Effector memory CD4-positive, alpha-beta T cell (primary cell): ENCODE measurements around the gene NR2F6.

ENCODE experiments used
- DNase-seq, 3 donors: peaks; one replicate each; pipeline ENCODE4 v3.0.0-alpha.2; 2020
- H3K27ac ChIP-seq: 2 replicates; pipeline ENCODE4 v1.7.0; 2013; ENCODE audit warnings: mild to moderate bottlenecking, low read length, moderate library complexity; ENCODE audit not compliant: insufficient read depth, poor library complexity, severe bottlenecking
- H3K27me3 ChIP-seq: replicated peaks from 2 replicates; pipeline ENCODE4 v1.7.0; 2013; ENCODE audit warnings: mild to moderate bottlenecking, low read length; ENCODE audit not compliant: insufficient read depth, control insufficient read depth, poor library complexity, severe bottlenecking
- H3K36me3 ChIP-seq: 2 replicates; pipeline ENCODE4 v1.7.0; 2013; ENCODE audit warnings: mild to moderate bottlenecking, low read length, moderate library complexity; ENCODE audit not compliant: control insufficient read depth, insufficient read depth
- H3K4me1 ChIP-seq: 2 replicates; pipeline ENCODE4 v1.7.0; 2013; ENCODE audit warnings: low read length, mild to moderate bottlenecking; ENCODE audit not compliant: control insufficient read depth, insufficient read depth, poor library complexity, severe bottlenecking
- H3K4me3 ChIP-seq: 2 replicates; pipeline ENCODE4 v1.7.0; 2013; ENCODE audit warnings: low read length, low read depth, mild to moderate bottlenecking; ENCODE audit not compliant: insufficient read depth, poor library complexity, severe bottlenecking
- H3K9me3 ChIP-seq: 2 replicates; pipeline ENCODE4 v1.7.0; 2013; ENCODE audit warnings: mild to moderate bottlenecking, low read length, moderate library complexity; ENCODE audit not compliant: control insufficient read depth
- total RNA-seq, 3 donors: gene quantifications; one replicate each; lab custom pipeline; 2026; lab: John Stamatoyannopoulos, UW

Gene NR2F6
- total RNA-seq = 1.3 to 1.6 (median 1.5) reads per million in 3 donors

DNA sequence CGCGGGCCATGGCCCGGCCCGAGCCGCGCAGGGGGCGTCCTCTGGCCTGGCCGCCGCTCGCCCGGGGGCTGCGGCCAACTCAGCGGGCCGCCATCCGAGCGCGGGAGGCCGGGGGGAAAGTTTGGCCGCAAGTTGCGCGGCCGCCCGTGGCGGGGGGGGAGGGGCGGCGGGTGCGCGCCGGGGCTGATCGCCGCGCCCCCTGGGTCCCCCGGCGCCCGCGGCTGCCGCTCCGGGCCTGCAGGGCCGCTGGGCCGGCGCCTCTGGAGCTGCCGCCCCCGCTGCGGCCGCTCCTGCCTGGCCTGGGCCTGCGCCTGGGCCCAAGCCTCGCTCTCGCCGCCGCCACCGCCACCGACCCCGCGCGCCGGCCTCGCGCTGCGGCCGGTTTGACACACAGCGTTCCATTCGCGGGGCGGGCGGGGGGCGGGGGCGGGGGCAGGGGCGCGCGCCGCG, at the start of gene NR2F6:
Gene NR2F6, minus strand, starts transcription at position 385 of the 450 bp plus-strand sequence. CDS start 699 bp downstream, outside the sequence.
- no peaks in the 10 kb centered on the region for H3K36me3 ChIP-seq
- H3K4me3 ChIP-seq = peak within 1 kb of the TSS; percentile 70
- H3K4me1 ChIP-seq = peaks cover 9% of the 10 kb centered on the region
- H3K27me3 ChIP-seq = no peaks in the 10 kb centered on the region
- H3K9me3 ChIP-seq = no peaks in the 10 kb centered on the region
- no peak within 1 kb of the TSS for H3K27ac ChIP-seq
- no peak for DNase-seq

- H3K4me1 ChIP-seq = peaks cover 6% of the 10 kb centered on the region
- no peaks in the 10 kb centered on the region for H3K36me3 ChIP-seq
- H3K27ac ChIP-seq = no peak overlapping the region
- no peaks in the 10 kb centered on the region for H3K9me3 ChIP-seq
- no peak overlapping the region for H3K4me3 ChIP-seq
- H3K27me3 ChIP-seq = no peaks in the 10 kb centered on the region
- peak in 2 of 3 donors; percentile 44 to 46 for DNase-seq
Measured at GRCh38 chr19:17294051-17294891, 48.6 kb upstream of the NR2F6 start.

DNA sequence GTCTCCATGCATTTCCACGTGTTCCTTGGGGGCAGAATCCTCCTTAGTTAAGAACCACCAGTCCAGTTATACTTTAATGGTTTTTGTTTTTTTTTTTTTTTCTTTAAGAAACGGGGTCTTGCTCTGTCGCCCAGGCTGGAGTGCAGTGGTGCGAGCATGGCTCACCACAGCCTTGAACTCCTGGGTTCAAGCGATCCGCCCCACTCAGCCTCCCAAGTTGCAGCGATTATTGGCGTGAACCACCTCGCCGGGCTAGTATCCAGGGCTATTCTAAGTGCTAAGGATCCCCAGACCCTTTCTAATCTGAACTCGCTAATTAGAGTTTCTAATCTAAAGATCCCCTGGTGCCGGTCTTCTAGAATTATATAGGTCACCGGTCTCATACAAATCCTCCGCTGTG, 47.9 kb upstream of the NR2F6 start:
- H3K27me3 ChIP-seq = no peaks in the 10 kb centered on the region
- peaks cover 6% of the 10 kb centered on the region for H3K4me1 ChIP-seq

GRCh38 chr19:17292301-17293074, 46.8 kb upstream of the NR2F6 start:
- Histone ChIP-seq H3K9me3 (no peaks in the 10 kb centered on the region), H3K4me3 (peak overlapping the region; percentile 68), H3K36me3 (no peaks in the 10 kb centered on the region), H3K4me1 (peaks cover 6% of the 10 kb centered on the region), H3K27ac (no peak overlapping the region), H3K27me3 (no peaks in the 10 kb centered on the region)
- DNase-seq = peak; percentile 58 to 68 (median 59)

More for the DNA sequence above, 47.9 kb upstream of the NR2F6 start:
- H3K27ac ChIP-seq = no peak overlapping the region
- DNase-seq = no peak
- no peaks in the 10 kb centered on the region for H3K36me3 ChIP-seq
- no peak overlapping the region for H3K4me3 ChIP-seq
- H3K9me3 ChIP-seq = no peaks in the 10 kb centered on the region

GRCh38 chr19:17289489-17289888, 43.8 kb upstream of the NR2F6 start:
- no peak overlapping the region for H3K27ac ChIP-seq
- H3K9me3 ChIP-seq = no peaks in the 10 kb centered on the region
- no peaks in the 10 kb centered on the region for H3K36me3 ChIP-seq
- no peak overlapping the region for H3K4me3 ChIP-seq
- peaks cover 6% of the 10 kb centered on the region for H3K4me1 ChIP-seq
- no peaks in the 10 kb centered on the region for H3K27me3 ChIP-seq
- DNase-seq = no peak

- no peak overlapping the region for H3K27ac ChIP-seq
- H3K9me3 ChIP-seq = no peaks in the 10 kb centered on the region
- H3K4me3 ChIP-seq = no peak overlapping the region
- DNase-seq = no peak
- peaks cover 11% of the 10 kb centered on the region for H3K4me1 ChIP-seq
- H3K27me3 ChIP-seq = peaks cover 4% of the 10 kb centered on the region
- H3K36me3 ChIP-seq = no peaks in the 10 kb centered on the region
Measured at GRCh38 chr19:17286752-17287151, 41.0 kb upstream of the NR2F6 start.

DNA sequence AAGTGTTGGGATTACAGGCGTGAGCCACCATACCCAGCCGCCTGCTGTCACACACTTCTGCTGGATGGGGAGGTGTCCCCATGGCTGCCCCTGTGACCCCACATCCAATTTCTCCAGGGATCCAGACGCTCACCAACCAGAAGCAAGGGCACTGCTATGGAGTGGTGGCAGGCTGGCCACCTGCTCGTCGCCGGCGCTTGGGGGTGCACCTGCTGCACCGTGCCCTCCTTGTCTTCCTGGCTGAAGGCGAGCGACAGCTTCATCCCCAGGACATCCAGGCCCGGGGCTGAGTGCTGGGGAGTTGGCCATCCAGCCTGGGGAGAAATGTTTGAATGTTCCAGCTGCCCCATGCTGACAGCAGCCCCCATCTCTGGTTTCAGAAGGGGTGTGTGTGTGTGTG, 40.5 kb upstream of the NR2F6 start:
- DNase-seq = no peak
- H3K36me3 ChIP-seq = no peaks in the 10 kb centered on the region
- peaks cover 16% of the 10 kb centered on the region for H3K4me1 ChIP-seq
- no peaks in the 10 kb centered on the region for H3K9me3 ChIP-seq
- no peak overlapping the region for H3K27ac ChIP-seq
- peaks cover 4% of the 10 kb centered on the region for H3K27me3 ChIP-seq
- H3K4me3 ChIP-seq = no peak overlapping the region

GRCh38 chr19:17285415-17286135, 39.9 kb upstream of the NR2F6 start:
- H3K4me1 ChIP-seq = peaks cover 17% of the 10 kb centered on the region
- no peak for DNase-seq

DNA sequence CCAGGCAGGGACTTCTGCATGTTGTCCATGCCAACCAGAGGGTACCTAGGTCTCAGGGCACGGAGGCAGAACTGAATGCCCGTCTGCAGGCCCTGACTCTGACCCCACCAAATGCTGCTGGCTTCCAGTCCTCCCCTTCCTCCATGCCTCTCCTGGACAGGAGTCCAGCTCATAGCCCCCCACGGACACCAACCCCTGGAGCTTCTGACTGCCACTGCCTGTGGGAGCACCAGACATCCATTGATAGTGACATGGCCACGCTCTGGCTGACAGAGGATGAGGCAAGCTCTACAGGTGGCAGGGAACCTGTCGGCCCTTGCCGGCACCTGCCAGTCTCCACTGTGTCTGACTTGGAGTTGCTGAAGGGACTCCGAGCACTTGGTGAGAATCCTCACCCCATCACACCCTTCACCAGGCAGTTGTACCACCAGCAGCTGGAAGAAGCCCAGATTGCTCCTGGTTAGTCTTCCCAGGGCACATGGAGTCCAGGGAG, 37.8 kb upstream of the NR2F6 start:
- peaks cover 17% of the 10 kb centered on the region for H3K4me1 ChIP-seq

More at GRCh38 chr19:17285415-17286135, 39.9 kb upstream of the NR2F6 start:
- no peaks in the 10 kb centered on the region for H3K36me3 ChIP-seq
- H3K27ac ChIP-seq = no peak overlapping the region
- no peak overlapping the region for H3K4me3 ChIP-seq
- no peaks in the 10 kb centered on the region for H3K9me3 ChIP-seq
- peaks cover 4% of the 10 kb centered on the region for H3K27me3 ChIP-seq

More for the DNA sequence above, 37.8 kb upstream of the NR2F6 start:
- Histone ChIP-seq H3K4me3 (no peak overlapping the region), H3K27ac (no peak overlapping the region), H3K9me3 (no peaks in the 10 kb centered on the region), H3K27me3 (peaks cover 4% of the 10 kb centered on the region), H3K36me3 (no peaks in the 10 kb centered on the region)
- DNase-seq = no peak
